ENCODE measurements around the gene OR4E2.
"Not testable (repeated sequence)": the region's sequence is repeated elsewhere in the genome, so short reads cannot be mapped to it uniquely, and the experiment has no call there.

Gene OR4E2, protein sequence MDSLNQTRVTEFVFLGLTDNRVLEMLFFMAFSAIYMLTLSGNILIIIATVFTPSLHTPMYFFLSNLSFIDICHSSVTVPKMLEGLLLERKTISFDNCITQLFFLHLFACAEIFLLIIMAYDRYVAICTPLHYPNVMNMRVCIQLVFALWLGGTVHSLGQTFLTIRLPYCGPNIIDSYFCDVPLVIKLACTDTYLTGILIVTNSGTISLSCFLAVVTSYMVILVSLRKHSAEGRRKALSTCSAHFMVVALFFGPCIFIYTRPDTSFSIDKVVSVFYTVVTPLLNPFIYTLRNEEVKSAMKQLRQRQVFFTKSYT

DNA sequence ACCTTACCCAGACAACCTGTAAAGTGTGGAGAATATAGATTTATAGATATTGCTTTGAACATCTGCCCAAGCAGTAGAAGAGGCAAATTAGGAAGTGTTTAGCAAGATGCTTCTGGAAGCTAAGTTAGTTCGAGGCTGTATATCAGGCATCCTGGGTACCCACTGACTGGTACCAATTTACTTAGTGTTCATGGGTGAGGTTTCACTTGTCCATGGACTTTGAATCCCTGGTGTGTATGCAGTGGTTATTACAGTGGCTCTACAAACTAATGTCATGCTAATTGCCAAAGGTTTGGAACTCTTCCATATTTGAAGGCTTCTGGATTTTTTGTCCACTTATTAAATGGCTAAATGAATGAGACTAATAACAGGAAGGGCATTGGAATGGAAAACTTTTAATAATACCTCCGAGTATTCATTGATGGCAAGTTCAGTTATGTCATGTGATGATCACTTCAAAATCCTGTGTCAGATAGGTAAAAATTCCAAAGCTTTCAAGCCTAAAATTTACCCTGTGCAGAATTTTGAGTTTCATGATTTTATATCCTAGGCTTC, at the start of gene OR4E2:
OR4E2 (plus strand) TSS at position 505 of the 555 bp plus-strand sequence. CDS start 11,248 bp downstream, outside the sequence.
- no peak for DNase-seq

- no peak for DNase-seq
These were observed 41.3 kb upstream of the OR4E2 start for GRCh38 chr14:21612324-21612723.

GRCh38 chr14:21614240-21614639, 39.4 kb upstream of the OR4E2 start:
- no peak for DNase-seq

DNA sequence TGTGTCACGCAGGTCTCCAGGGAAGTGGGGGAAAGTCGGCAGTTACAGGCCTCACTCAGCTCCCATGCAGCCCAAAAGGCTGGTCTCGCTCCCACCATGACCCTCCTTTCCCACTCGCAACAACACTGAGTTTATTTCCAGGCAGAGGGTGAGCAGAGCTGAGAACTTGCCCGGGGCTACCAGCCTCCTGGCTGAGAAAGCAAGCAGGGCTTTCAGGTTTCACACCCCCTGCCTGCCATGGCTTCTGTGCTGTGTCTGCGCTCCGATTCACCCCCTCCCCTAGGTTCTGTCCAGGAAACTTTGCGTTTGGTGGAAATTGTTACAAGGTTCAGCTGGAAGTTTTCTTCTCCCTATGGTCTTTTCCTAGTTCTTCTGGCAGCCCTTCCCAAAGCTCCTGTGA, 36.0 kb upstream of the OR4E2 start:
- DNase-seq, result no peak

GRCh38 chr14:21626491-21627230, 27.0 kb upstream of the OR4E2 start:
- DNase-seq, result no peak

DNA sequence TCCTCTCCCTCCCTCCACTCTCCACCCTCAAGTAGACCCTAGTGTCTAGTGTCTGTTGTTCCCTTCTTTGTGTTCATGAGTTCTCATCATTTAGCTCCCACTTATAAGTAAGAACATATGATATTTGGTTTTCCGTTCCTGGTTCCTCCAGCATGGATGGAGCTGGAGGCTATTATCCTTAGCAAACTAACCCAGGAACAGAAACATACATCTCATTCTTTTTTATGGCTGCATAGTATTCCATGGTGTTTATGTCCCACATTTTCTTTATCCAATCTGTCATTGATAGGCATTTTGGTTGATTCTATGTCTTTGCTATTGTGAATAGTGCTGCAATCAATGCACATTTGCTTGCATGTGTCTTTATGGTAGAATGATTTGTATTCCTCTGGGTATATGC, 23.1 kb upstream of the OR4E2 start:
- DNase-seq, result not testable (repeated sequence)

DNA sequence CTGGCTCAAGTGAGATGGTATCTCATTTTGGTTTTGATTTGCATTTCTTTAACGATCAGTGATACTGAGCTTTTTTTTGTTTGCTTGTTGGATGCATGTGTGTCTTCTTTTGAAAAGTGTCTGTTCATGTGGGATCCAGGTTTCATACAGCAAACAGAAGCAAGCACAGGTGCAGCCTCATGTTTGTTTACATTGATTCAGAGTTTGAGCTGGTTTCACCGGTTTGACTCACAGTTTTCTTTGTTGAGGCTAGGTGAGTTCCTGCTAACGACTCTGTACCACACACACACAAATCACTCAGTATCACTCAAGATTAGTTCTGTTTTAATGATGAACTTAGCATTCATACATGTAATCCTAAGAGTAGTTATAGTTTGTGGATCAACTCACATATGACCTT, 22.6 kb upstream of the OR4E2 start:
- DNase-seq, result no peak

DNA sequence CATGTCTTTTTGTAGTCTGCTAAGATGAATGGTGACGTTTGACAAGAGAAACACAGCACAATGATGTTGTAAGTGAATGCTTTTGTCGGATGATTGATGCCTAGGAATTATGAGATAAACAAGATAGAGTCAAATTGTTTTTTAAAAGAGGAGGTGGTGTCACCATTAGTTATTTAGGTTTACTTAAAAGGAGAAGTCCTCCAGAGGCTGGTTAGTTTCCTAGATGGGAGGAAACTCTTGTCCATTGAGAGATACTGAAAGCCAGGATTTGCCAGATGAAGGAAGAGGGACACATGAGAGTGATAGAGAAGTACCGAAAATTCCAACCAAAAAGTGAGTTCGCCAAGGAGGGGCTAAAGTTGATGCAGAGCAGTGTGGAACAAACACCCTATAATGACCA, 18.8 kb upstream of the OR4E2 start, which contains the start of gene OR10G2:
OR10G2 (minus strand) TSS at position 101 of the 400 bp plus-strand sequence; CDS start at position 3, 98 bp downstream.
- DNase-seq, result no peak

GRCh38 chr14:21642683-21643082, 11.0 kb upstream of the OR4E2 start:
- DNase-seq, result no peak

DNA sequence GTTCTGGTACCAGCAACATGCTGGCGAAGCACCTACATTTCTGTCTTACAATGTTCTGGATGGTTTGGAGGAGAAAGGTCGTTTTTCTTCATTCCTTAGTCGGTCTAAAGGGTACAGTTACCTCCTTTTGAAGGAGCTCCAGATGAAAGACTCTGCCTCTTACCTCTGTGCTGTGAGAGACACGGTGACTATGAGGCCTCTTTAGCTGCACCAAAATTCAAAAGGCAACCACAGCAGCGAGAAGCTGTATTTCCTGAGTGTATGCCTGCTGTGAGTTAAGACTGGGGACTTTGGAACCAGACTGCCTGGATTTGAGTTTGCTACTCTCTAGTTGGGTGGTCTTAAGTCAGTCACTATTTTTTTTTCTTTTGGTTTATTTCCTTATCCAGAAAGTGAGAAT, 10.2 kb upstream of the OR4E2 start:
- no peak for DNase-seq

DNA sequence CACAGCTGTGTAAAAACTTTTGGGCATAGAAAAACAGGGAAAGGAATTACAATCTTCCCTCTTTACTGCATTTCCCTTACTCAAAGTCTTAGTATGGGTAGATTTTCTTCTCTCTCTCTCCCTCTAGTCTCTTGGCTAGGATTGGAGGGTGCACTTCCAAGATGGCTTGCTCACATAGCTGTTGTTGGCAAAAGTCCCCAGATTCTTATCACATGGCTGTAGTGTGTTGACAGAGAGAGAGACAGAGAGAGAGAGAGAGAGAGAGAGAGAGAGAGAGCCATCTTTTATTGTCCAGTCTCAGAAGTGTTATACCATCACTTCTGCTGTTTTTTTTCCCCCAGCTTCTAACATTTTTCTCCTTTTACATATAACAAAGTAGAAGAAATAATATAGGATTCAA, 6.3 kb upstream of the OR4E2 start:
- DNase-seq, result no peak

DNA sequence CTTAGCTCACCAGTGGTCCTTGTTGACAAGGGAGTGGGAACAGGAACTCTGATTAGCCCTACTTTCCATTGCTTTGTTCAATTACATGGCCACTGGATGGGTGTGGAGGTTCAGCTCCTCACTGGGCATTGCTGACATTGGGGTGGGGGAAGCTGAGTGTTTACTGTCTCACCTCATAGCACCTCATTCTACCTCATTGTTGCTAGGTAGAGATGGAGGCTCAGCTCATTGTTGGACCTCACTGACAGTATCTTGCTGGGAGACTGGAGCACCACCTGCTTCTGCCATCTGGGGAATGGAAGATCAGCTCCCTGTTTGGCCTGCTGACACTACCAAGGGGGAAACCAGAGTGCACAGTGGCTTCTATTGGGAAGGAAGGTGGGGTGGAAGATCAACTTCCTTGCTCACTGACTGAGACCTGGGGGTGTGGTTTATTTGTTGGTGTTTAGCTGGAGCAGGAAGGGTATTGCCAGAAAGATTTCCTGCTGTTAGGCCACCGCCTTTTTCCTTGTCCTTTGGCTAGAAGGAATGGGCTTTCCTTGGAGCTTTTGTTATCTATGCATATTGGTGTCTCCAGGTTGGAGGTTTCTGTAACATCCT, 1.3 kb upstream of the OR4E2 start:
- no peak for DNase-seq

DNA sequence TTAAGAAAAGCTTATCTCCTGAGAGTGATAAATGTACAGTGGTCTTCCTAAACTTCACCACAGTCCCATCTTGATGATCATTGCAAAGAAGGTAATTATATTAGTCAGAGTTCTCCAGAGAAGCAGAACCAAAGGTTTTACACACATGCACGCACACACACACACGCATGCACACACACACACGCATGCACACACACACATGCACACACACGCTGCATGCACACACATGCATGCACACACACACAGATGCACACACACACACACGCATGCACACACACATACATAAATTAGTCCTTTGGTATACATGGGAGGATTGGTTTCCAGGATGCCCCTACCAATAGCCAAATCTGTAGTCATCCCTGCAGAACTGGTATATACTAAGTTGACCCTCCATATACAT, 580 bp downstream of the OR4E2 start:
- no peak for DNase-seq

DNA sequence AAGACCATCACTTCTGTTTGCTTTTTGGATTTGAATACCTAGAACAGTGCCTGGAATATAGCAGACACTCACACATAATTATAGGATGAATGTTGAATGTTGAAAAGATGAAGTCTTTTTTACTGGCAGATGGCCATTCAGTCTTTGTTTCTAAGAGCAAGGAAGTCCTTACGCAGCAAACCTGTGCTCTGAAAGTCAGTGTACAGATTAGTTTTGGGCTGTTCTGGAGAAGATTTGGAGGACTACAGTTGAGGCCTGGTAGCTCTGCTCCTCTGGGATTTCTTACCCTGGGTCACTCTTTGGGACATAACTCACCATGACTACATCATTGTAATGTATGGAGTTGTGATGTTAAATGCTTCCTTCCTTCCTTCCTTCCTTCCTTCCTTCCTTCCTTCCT, 3.3 kb downstream of the OR4E2 start:
- DNase-seq, result no peak

DNA sequence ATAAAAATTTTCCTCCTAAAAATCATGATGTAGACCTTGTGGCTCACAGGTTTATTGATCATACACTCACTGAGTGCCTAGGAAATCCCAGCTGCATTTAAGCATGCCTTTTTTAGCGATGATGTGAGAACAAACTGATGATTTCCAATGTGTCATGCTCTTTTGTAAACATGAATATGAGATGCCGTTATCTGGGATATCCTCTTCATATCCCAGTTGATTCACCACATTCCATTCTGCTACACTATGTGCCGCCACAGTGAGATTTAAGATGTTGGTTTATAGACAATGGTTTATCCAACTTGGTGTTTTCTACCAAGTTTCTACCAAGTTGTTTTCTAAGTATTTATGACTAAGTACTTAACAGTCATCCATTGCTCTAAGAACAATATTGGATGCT, 14.7 kb downstream of the OR4E2 start:
- no peak for DNase-seq

DNA sequence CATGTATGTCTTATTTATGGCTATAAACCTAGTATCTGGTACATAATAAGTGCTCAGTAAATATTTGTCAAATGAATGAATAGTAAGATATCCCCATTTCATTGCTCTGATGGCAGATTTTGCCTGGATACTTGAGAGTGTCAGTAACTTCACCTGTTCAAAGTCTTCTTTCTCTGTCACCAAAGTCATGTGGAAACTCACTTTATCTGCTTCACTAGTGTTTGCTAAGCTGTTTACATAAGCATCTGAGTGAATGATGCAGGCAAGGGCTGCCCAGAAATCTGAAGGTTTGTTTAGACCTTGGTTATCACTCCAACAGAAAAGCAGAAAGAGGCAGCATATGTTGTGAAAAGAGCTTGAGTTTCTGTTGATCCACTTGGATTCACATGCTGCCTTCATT, 15.6 kb downstream of the OR4E2 start:
- no peak for DNase-seq

GRCh38 chr14:21671371-21671770, 17.7 kb downstream of the OR4E2 start:
- no peak for DNase-seq

- no peak for DNase-seq
These were observed 18.5 kb downstream of the OR4E2 start for GRCh38 chr14:21672116-21672515.

GRCh38 chr14:21673718-21674117, 20.1 kb downstream of the OR4E2 start, which contains the start of gene OR4E1:
Gene OR4E1 (minus strand): TSS chr14:21673818. CDS start chr14:21670935, 2,883 bp downstream.
- no peak for DNase-seq

DNA sequence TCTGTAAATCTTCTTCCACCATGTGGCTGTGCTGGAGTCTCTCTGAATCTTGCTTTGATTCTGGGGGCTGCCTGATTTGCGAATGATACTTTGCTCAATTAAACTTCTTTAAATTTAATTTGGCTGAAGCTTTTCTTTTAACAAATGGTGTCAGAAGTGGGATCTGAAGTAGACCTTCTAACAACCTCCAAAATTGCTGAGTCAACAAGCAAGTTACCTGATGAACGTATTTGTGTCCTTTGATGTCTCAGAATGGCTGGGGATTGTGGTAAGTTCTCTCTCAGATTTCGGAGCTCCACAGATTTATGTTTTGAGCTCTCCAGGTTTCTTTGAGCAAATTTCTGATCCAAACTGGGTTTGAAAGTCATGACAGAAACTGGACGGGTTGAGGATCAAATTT, 21.9 kb downstream of the OR4E2 start:
- DNase-seq, result no peak

DNA sequence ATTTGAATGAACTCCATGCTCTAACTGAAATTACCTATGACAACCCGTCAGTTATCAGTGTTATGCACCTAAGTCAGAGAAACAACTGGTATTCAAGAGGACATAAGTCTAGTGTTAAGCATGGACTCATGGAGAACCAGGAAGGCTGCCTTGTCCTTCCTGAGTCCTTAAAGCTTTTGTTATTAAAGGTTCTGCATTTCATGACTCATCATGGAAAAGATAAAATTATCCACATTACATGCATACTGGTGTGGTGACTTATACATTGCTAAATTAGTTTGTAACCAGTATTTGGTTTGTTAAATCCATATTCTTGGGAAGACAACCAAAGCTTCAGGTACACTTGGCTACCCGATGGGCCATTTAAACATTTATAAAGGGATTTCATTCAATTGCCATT, 26.4 kb downstream of the OR4E2 start:
- DNase-seq, result no peak

DNA sequence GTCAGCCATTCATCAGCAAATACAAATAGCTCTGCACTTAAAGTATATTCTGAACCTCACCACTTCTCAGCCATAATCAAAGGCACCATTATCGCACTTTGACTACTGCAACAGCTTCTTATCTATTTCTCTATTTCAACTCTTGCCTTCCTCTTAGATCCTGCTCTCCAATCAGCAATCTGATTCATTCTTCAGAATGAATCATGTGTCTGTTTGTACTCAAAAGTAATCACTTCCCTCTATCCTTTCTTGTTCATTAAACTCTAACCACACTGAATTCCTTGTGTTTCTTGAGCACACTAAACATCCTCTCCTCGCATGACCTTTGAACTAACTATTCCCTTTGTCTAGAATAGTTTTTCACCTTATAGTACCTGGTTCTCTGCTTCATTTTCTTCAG, 32.8 kb downstream of the OR4E2 start:
- DNase-seq, result no peak

DNA sequence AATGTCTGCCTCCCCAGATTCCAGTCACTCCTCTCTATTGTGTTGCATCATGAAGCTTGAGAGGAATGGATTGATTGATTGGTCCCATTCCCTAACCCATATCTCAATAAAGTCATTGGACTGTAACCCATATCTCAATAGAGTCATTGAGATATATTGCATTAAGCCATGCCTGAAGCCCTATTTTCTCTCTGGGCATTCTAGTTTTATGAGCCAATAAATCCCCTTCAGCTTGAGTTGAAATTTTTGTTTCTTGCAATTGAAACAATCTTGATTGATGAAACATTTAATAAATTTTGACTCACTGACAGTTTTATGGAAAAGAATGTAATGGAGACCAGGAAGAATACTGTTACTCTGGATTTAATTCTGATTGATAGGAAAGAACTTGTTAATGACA, 40.8 kb downstream of the OR4E2 start:
- DNase-seq, result peak; percentile 58

- not testable (repeated sequence) for DNase-seq
These were observed 44.0 kb downstream of the OR4E2 start for GRCh38 chr14:21697662-21698061.
